GM12872 (cell line): ENCODE data around the gene SEMA3C.

ENCODE experiments used
- CTCF ChIP-seq: IDR thresholded peaks from 3 replicates; pipeline ENCODE4 v1.5.1; 2011; ENCODE audit warnings: low read depth, mild to moderate bottlenecking, low read length, moderate library complexity; ENCODE audit not compliant: insufficient read depth

SEMA3C gene

GRCh38 chr7:80748363-80749042 lies 170.3 kb downstream of the SEMA3C start:
- no peak for TF ChIP-seq CTCF

DNA sequence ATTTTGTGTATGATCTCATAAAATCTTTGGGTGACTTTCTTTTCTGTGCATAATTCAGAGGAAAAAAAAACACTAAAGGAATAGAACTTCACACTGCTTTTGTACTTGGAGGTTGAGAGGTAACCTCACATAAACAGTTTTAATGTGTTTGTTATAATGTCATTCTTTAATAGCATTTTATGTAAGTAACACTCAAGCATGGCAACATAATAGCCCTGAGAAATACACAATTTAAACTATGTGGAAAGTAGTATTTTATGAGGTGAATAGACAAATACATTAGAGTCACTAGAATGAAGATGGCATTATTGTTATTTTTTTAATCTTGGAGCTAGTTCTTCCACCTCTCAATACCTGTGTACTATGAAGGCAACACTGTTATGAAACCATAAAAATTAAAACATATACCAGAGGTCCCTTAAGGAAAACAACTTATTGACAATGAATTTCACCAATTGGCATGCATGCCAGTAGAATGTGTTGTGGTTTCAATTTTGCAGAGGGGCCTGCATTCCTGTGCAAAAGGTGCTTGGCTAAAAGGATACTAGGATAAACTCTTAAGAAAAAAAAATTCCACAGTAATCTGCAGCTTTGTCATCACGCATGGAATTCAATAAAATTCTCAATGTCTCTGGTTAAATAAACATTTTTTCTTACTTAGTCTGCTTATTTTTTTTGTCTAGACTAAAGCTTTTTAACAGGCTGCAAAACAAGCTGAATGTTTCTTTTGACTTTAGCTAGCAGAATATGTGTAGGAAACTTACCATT lies 177.9 kb downstream of the SEMA3C start:
- TF ChIP-seq CTCF: no peak

DNA sequence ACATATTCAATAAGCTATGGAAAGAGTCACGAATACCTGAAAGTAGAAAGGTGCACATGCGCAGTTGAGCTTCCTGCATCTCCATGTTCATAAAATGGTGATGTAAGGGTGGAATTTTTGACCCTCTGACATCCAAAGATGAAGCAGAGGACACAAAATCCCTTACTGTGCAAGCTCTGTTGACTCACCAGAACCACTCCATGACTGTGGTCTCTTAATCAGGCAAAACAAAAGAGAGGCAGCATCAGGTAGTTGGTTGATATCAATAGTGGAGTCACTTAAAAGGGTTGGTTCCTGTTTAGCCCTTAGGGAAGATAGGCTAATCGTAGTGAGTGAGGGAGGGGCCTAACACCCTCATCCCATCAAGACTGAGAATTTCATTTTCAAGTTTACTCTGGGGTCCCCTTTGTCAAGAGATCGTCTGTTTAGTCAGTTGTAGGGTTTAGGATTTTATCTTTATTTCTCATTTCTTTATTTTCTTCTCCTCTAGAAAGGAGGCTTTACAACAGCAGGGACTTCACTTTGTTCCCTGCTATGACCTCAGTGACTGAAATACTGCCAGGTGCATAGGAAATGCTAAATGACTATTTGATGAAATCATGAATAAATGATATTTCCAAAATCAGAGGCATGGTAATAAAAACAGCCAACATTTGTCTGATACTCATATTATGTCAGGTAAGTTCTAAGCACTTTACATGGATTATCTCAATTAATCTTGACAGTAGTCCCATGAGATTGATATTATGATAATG lies 182.3 kb downstream of the SEMA3C start:
- no peak for TF ChIP-seq CTCF

DNA sequence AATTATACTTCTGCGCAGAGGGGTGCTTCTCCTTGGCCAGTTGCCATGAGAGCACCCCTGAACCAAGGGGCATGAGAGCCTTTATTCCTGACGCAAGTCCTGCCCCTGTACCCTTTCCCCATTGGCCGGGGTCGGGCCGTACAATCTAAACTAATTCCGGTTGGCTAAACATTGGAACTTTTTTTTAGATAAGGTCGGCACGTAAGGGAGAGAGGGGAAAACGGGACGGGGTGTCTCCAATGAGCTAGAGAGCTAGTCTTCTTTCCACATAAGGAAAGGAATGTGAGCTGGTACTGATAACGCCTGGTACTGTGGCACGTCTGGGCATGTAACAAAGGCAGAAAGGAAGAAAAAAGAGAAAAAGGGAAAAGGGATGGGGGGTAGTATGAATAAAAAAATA lies 183.5 kb downstream of the SEMA3C start:
- no peak for TF ChIP-seq CTCF

GRCh38 chr7:80734011-80734410 lies 184.8 kb downstream of the SEMA3C start:
- no peak for TF ChIP-seq CTCF

GRCh38 chr7:80733333-80733915 lies 185.4 kb downstream of the SEMA3C start:
- TF ChIP-seq CTCF: no peak

DNA sequence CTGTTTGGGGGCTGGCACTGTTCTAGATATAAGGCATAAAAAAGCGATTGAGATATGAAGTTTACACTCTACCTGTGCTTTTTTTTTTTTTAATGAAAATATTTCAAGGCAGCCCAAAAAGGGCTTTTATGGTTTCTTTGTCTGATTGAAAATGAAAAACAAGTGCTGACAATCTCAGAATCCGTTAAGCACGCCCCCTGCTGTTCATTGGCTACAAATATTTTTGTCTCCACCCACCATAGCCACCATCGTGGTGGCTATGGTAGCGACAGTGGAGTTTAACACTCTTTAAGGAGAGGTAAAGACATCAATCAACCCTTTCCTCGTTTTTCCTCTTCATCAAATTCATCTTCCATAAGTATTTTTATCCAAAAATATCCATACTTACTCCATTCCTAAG lies 186.2 kb downstream of the SEMA3C start:
- TF ChIP-seq CTCF: peak; percentile 40; the same call in 2 of the 3 replicates
